SK-MEL-5 (cell line): ENCODE measurements around the gene SNX19. TPM values are rescaled to one million over a fixed set of nuclear protein-coding genes. Genes with fewer than 3 reads are reported as not detected.
"Not testable (repeated sequence)": the region's sequence is repeated elsewhere in the genome, so short reads cannot be mapped to it uniquely, and the experiment has no call there.

ENCODE experiments used
- DNase-seq: peaks from one replicate; pipeline ENCODE4 v3.0.0-alpha.2; 2016; ENCODE audit warnings: low read depth, low spot score
- in situ Hi-C: cut with HindIII; loops from 2 replicates; pipeline ENCODE4 v1.10.0; 2016; ENCODE audit warnings: low sequenced_read_pairs, high pct_unique_total_duplicates, low pct_unique_long_range_greater_than_20kb
- total RNA-seq: library from RNA; depleted of rRNA; stranded (reverse); fragments of >200 nt; shearing (Covaris generic); gene quantifications from 2 replicates; pipeline ENCODE4 v1.2.3, GENCODE V29; 2014

The SNX19 gene
- total RNA-seq, 1 experiment from 2014 or later, result 57.1 TPM

DNA sequence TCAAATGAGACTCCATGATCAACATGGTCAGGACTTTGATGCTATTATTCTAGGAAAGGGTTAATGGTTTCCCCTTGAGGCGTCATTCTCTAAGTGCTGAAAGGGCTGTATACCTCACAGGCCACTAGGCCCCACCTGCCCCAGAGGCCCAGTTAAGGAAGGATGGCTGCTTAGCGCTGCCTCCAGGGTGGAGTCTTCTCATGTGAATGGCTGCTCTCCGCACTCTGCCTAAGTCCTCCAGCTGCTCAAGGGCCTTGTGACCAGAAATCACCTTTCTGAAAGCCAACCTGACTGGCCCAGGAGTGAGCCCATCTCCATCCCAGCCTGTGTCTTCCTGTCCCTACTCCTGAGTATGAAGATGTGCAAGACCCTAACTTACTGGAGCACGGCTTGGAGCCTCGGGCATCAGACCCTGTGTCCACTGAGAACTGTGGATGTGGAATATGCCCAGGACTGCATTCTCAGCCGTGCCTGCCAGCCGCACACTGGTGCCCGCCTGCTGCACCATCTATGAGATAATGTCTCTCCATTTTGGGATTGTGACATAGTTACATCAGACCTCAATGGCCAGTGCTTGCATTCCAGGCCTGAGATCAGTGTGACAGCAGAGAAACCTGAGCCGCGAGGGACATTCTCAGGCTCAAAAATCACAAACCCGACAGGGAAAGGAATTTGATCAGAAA is 51.0 kb downstream of the SNX19 start:
- in situ Hi-C loops, result no loop called here
- no peak for DNase-seq

DNA sequence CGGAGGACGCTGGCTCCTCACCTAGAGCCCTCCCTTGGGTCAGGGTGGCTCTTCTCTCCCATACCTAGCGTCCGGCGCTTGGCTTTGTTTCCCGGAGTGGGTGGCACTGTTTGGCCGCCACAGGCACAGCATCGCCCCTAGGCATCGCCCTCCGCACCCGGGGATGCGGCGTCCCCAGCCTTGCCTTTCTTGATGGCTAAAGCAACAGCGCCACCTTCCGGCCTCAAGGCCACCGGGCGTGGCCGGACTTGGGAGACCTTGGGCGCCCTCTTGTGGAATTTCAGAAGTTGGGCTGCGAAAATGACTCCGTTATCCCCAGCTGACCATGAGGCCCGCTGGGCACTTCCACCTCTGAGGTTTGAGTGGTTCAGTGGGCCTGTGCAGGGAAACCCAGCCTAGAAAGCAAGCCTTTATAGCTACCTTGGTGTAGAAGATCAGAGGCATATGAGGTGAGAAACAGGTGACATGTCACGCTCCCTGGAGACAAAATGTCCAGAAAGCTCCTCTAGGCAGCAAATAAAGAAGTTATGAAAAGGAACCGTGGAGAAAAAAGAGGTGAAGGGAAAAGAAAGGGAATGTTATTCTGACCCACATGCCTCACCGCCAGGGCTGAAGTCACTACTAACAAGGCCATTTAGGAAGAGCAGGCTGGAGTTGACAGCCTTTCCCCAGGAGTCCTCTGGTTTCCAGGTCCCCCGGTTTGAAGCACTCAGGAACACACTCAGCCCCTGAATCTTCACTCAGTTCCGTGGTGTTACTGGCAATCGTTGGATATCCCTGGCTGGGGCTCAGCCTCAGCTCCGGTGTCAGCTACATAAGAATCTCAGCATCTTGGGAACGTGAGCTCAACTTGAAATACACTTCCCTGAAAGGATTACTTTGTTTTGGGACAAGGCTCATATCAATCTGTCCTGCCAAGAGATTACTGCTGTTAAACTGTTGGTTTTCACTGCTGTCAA is 54.1 kb downstream of the SNX19 start:
- DNase-seq, result peak; percentile 83
- in situ Hi-C loops, result no loop called here

DNA sequence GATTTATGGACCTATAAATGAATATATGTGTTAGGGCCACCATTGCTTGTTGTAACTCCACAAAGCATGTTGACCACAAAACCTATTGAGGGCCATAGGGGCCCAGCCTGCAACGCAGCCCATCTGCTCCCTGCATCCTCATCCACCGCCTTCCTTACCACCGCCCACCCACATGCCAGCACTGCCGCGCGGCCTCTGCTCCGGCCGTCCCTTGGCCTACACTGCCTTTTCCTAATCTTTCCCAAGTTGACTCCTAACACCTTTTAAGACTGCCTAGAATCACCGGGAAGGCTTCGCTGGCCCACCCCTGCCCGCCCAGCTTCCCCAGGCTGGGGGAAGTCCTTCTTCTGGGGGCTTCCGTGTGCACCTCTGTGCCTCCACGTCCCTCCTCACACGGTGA is 55.0 kb downstream of the SNX19 start:
- no peak for DNase-seq
- in situ Hi-C loops, result no loop called here

DNA sequence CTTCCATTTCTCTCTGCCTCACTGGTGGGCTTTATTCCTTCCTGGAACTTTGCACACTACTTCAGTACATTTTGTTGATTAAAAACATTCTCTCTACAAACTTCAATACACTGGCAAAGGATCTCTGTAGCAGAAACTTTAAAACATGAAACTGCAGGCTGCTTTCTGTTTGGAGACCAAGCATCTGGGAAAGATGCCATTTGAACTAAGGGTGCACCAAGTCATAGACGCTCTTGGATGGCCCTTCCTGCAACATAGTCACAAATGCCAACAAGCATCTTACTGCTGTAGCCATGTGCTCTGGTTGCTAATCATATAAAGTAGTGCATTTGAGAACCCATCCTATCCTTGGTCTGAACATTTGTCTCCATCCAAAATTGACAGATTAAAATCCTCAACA is 56.4 kb downstream of the SNX19 start:
- DNase-seq, result no peak
- in situ Hi-C loops, result no loop called here

DNA sequence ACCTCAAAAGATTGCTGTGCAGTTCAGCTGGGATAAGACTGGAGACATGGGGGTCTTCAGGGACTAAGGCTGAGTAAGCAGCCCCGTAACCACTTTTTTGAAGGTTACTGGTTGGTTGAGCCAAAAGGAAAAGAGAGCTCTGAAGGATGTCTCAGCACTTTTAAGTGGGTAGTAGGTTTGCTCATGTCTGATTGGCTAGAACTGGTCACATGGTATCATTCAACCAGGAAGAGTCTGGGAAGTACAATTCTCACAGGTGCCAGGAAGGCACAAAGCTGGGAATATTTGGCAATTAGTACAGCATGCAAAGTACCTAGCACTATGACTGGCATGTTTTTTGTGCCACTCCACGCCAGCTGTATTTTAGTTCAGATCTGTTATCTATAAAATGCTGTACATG is 58.1 kb downstream of the SNX19 start:
- peak; percentile 20 for DNase-seq
- in situ Hi-C loops, result no loop called here

DNA sequence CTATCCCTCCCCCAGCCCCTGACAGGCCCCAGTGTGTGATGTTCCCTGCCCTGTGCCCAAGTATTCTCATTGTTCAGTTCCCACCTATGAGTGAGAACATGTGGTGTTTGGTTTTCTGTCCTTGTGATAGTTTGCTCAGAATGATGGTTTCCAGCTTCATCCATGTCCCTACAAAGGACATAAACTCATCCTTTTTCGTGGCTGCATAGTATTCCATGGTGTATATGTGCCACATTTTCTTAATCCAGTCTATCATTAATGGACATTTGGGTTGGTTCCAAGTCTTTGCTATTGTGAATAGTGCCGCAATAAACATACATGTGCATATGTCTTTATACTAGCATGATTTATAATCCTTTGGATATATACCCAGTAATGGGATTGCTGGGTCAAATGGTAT is 60.6 kb downstream of the SNX19 start:
- in situ Hi-C loops, DNase-seq: not testable (repeated sequence)

DNA sequence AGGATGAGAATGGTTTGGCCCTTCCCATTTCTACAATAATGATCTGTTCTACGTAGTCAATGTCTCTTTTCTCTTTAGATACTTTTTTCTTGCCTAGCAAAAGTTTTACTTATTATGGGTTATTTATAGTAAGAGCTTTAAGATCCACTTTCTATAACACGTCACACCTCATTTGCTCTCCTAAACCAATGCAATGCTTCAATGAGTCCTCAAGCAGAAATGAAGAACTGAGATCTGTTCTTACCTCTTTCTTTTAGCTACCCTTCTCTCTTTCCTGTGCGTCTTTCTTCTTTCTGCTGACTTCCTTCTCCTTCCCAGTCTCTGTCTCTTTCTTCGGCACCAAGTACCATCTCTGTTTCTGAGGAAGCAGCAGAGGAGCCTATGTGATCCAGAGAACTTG is 61.8 kb downstream of the SNX19 start:
- in situ Hi-C loops, result no loop called here
- no peak for DNase-seq

DNA sequence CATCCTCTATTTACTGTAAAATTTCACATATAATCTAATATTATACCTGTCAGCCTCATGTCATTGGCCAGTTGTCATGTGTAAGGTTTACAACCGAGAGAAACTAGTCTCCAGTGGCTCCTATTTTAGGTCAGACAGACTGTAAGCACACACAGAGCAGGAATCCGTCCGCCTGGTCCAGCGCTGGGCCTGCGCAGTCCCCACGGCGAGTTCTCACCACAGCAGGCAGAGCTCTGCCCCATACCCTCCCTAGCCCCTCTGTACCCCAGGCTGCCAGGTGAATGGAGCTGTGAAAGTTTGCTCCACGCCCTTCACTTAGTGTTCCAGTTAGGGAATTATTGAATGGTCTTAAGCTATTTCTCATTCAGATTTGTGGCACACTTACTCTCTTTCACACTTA is 63.7 kb downstream of the SNX19 start:
- in situ Hi-C loops, result no loop called here
- no peak for DNase-seq

DNA sequence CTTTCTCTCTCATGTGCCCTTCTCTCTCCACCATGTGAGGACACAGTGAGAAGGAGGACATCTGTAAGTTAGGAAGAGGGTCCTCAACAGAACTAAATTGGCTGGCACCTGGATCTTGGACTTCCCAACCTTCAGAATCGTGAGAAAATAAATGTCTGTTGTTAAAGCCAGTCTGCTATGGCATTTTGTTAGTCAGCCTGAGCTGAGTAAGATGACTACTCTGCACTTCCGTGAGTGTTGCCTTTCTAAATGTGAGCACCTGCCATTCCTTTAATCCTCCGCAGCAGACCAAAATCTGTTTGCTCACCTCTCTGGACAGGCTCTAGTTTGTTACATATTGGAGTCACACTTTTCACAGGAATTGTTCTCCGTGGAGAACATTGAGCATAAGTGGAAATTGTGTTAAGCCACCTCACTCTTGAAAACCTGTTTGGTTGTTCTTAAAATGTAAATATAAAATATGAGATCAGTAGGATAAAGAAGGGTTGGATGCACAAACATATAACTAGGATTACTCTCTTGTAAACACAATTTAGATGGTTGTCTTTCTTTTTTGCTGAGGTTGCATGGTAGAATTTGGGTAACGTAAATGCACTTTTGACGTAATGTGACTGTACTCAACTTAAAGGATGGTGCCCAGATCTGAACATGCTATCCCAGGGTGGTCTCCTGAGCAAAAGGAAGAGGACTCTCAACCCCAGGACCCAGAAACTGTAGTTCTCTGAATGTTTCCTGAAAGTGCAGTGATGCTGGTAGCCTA is 65.9 kb downstream of the SNX19 start:
- in situ Hi-C loops, result no loop called here
- no peak for DNase-seq

DNA sequence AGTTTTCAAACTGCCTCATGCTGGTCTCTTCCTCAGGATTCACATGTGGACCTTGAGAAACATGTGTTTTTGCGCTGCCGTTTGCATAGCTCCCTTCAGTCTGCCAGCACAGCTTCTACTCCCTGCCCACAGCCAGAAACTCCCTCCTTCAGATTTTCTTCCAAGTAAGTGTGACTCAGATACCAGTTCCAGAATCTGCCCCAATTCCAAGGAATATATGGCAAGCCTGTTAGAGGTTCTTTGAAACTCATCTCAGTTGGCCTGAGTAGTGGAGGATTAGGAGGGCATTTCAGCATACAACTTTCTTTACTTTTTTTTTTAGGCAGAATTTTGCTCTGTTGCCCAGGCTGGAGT is 67.1 kb downstream of the SNX19 start:
- in situ Hi-C loops, result no loop called here
- DNase-seq, result no peak

DNA sequence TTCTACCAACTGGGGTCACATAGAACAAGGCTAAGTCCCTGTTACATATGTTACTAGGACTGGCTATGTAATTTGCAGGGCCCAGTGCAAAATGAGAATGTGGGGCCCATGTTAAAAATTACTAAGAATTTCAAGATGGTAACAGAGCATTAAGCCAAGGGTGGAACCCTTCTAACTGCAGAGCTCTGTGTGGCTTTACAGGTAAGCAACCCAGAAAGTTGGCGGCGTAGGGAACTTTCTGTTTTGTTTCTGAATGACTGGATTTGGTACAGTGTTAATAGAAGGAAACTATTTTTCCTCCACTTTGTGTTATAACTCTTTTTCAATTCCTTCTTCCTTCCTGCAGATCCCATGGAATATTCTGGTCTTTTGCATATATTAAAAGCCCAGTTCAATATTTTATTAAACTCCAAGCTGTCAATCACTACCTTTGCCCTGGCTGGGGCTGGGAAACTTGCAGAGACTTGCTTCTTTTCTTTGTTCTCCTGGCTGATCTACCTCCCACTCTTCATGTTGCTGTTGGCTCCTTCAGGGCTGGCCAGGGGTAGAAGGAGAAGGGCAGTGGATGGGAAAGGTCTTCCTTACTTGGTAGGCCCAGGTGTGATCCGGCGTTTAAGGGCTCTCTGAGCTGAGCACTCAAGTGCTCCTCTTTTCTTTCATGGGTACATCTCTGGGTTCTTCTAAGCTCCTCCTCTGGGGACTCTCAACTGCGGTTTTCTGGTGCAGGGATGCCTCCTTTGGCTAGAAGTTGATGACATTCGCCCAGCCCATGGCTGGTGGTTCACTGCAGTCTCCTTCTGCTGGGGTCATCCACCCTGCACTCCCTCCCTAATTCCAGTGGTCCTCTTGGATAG is 67.7 kb downstream of the SNX19 start:
- DNase-seq, result no peak
- in situ Hi-C loops, result no loop called here

DNA sequence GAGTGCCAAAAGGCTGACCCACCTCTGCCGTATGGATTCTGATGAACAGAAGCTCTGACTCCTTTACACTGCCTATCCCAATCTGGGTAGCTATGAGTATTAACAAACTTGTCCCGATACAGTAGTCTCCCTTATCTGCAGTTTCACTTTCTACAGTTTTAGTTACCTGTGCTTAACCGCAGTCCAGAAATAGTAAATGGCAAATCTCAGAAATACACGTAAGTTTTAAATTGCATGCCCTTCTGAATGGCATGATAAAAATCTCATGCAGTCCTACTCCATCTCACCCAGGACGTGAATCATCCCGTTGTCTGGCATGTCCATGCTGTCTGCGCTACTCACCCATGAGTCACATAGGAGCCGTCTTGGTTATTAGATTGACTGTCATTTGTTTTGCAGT is 68.8 kb downstream of the SNX19 start:
- DNase-seq, result no peak
- in situ Hi-C loops, result no loop called here

DNA sequence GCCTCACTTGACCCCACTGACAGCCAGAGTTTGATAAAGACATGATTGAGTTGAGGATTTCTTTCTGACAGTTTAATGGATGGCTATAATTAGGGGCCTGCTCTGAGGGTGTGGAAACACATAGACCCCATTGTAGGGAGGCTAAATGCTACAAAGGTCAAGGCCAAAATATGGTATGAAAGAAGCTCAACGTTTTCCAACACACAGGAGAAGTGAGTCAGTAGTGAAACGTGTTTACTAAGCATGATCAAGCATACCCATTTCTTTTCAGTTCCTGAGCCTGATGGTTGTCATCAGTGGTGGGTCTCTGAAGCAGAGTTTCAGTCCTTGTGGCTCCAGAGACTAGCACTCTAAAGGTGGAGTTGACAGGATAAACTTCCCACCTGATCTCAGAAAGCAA is 69.7 kb downstream of the SNX19 start:
- DNase-seq, result peak; percentile 63
- in situ Hi-C loops, result no loop called here

DNA sequence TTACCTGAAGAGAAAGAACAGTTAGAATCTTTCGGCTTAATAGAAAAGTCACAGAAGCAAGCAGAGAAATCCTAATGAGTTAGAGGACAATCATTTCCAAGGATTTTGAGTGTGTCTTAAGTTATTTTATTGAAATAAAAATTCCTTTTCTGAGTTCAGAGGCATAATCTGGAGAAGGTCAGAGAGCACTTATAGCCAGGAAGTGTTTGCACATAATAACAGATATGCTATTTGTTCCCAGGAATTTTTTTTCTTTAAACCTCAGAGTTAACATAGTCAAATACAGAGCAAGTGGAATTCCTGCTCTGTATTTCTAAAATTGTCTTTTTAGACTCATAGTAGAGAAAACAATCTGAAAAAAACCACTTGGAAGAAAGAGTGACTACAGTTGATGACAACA is 74.3 kb downstream of the SNX19 start:
- in situ Hi-C loops, result no loop called here
- no peak for DNase-seq

DNA sequence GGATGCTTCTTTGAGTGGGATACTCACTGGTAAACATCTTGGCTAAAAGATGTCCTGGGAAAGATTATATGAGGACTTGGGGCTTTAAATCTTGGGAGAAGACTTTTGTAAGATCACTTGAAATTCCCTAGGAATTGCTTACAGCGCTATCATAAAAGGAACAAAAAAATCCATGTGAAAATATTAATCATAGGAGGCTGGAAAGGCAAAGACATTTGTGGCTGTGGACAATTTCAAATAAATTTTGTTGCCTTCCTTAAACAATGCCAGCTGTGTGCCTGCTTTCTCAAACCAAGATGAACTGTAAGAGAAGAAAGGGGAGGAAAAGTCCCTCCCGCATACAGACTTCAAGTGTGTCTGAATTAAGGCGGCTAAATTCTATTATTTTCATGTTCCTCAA is 75.6 kb downstream of the SNX19 start:
- in situ Hi-C loops, result no loop called here

DNA sequence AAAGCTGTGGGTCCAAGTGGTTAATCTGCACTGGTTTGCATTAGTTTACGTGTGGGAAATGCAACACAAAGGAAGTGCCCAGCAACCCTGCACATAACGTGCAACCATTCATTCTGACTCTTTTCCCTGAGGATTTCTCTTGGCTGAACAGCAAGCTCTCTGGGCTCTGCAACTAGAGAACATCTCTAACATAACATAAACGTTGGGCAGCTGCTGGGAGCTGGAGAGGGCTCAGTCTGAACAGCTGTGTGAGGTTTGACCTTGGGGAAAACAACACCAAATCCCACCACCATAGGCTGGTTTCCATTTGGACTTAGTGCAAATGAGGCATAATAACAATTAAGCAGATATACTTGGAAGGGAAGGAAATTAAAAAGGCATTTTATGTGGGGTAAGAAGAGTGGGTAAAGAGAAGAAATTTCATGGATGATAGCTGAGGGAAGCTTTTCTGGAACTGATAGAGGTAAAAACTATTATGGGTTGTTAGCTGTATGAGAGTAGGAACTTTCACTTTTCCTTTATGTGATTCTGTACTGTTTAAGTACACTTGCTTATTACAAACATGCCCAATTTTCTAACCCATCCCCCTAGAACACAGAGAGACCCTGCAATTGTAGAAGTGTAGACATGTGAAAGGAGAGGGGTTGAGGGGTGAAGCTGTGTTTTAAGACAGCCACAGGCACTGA is 76.2 kb downstream of the SNX19 start:
- in situ Hi-C loops, result no loop called here
- no peak for DNase-seq

More for the DNA sequence above, 75.6 kb downstream of the SNX19 start:
- DNase-seq, result no peak

DNA sequence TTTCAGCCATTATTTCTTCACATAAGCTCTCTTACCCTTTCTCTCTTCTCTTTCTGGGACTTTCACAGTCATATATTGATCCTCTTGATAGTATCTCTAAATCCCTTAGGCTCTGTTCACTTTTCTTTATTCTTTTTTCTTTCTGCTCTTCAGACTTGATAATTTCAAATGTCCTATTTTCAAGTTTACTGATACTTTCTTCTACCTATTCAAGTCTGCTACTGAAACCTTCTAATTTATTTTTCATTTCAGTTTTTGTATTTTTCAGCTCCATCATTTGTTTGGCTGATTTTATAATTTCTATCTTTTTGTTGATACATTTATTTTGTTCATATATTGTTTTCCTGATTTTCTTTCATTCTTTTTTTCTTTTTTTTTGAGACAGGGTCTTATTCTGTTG is 79.1 kb downstream of the SNX19 start:
- in situ Hi-C loops, result no loop called here
- no peak for DNase-seq
